DMS53 treated with DMSO at 0.1 percent for 48 hours (cell line): ENCODE measurements around the gene SYT7.

Experiments
- DNase-seq: peaks from one replicate; lab custom pipeline; 2025; ENCODE audit not compliant: unreplicated experiment; lab: John Stamatoyannopoulos, UW

SYT7 gene

GRCh38 chr11:61609000-61609979, 28.4 kb upstream of the SYT7 start:
- no peak for DNase-seq

DNA sequence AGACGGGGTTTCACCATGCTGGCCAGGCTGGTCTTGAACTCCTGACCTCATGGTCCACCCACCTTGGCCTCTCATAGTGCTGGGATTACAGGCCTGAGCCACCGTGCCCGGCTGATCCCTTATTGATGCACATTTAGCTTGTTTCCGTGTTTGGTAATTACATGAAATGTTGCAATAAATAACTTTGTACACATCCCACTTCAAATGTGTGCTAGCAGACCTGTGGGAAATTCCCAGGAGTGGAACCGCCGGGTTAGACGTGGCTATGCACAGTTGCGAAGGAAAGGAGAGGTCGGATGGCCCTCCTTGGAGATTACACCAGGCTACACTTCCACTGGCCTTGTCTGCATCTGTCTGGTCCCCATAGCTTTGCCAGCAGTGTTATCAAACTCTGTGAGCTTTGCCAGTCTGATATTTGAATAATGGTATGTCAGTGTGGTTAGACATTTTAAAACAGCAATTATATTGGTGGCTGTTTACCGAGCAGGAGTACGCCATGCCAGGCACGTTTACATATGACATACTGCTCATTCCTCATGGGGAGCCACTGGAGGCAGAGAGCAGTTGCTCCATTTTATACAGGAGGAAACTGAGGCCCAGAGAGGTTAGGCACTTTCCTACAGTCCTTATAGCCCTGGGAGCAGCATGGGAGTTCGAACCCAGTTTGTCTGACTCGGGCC, 27.2 kb upstream of the SYT7 start:
- no peak for DNase-seq

- no peak for DNase-seq
Measured at GRCh38 chr11:61607426-61607825, 26.6 kb upstream of the SYT7 start.

DNA sequence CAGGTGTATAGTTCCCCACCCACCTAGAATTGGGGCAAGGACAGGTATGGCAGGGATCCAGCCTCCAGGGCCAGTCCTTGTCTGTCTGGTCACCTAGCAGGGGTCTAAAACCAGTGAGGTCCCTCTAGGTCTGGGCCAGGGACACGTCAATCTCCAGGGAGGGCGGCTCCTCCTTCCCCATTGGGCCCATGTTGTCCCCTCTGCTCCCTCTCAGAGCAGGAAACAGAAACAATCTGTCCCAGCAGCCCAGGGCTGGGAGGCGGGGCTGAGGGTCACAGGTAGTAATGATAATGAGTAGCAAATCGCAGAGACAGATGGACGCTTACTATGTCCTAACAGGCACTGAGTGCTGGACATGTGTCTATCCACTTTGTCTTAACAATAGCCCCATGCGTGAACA, 22.8 kb upstream of the SYT7 start:
- no peak for DNase-seq

DNA sequence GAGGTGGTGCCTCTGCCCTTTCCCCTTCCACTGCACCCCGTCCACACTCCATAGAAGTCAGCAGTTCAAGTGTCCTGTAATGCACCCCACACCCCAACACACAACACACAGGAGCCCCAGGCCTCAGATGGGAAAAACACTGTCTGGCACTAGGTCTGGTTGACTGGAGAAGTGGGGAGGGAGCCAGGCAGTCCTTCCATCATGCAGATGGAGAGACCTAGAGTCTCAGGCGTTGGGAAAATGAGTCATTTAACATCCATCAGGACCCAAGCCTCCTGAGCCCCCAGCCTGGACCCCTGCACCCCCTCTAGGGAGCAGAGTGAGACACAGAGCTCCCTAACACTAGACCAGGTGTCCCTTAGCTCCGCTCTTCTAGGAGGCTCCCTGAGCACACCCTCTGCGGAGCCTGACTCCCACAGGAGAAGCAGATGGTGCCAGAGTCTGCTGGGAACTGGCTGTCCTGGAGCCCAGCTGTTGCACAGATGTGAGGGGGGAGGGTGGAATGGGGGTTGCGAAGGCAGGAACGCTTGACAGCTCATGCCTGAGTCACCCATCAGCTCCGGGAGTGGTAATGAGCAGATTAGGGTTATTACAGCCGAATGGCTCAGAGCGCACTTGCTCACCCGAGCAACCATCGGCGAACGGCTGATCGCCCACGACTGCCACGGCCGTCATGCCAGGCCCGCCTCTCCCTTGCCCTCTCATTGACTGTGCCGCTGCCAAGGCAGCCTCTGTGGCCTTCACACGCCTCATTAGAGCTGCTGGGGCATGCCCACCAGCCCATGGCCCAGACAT, 22.1 kb upstream of the SYT7 start:
- DNase-seq = peak; percentile 79

- peak; percentile 95 for DNase-seq
Measured at GRCh38 chr11:61601512-61601911, 20.6 kb upstream of the SYT7 start.

- DNase-seq = no peak
Measured at GRCh38 chr11:61599968-61600710, 19.3 kb upstream of the SYT7 start.

DNA sequence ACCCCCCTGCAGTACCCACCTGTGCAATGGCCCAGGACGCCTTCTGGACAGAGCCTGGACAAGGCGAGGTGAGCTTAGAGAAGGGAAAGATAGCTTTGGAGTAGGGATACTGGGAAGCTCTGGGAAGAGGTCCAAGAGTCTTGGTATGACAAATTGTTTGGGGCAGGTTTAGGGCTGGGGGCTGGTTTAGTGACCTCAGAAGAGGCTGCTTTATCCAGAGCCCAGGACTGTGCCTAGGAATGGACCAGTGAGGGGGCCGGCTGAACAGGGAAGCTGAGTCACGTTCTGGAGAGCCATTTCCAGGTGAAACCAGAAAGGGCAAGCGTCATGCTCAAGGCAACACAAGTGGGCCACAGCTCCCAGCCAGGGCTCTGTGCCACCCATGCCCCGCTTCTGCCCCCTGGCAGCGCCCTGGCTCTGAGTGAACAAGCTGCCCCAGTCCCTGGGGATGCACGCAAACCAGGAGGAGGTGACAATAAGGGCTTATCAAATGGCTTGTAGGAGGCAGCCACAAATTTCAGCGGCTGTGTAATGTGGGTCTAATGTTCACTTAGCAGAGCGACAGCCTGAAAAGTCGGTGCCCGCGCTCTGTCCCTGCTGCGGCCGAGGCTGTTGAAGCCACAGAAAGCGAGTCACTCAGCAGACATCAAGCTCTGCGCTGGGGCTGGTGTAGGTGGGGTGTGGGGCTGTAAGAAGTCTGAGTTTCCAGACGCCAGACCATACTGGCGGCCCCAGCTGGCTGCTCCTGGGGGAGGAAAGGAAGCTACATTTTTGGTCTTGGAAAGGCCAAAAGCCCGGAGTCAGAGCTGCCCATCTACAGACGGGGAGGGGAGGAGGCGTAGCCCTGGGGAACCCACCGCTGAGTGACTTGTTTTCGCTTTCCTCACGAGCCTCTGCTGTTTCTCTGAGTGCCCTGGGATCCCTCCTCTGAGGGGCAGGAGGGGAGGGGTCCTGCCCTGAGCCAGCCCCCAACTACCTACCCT, 18.3 kb upstream of the SYT7 start:
- no peak for DNase-seq

DNA sequence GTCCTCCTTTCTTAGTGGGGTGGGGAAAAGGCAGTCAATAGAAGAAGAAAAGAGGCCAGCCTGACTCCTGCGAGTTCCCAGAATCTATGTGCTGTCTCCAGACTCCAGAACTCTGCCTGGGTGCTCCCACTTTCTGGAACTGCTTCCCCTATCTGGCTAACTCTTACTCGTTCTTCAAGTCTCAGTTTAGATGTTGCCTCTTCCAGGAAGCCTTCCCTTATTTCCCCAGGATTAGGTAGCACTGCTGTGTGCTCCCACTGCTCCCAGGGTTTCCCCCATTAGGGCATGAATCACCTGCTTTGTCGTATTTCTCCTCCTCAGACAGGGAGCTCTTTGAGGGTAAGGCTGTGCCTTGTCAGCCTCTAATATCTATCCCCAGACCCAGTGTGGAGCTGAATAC, 17.5 kb upstream of the SYT7 start:
- no peak for DNase-seq

DNA sequence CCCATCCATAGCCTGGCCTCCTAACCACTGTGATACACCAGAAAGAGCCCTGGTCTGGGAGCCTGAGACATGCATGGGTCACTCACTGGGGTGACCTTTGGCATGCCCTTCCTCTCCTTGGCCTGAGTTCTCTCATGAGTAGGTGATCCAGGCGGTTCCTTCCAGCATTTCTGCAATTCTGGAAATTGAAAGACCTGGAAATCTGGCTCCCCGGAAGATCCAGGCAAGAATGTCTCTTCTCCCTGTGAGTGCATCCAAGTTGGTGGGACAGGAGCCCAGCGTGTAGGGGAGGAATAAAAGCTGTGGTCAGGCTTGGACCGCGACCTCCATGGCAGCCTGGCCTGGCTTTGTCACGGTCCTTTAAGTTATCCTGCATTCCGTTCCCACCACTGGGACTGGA, 16.1 kb upstream of the SYT7 start:
- DNase-seq = no peak

GRCh38 chr11:61596542-61596941, 15.7 kb upstream of the SYT7 start:
- no peak for DNase-seq

DNA sequence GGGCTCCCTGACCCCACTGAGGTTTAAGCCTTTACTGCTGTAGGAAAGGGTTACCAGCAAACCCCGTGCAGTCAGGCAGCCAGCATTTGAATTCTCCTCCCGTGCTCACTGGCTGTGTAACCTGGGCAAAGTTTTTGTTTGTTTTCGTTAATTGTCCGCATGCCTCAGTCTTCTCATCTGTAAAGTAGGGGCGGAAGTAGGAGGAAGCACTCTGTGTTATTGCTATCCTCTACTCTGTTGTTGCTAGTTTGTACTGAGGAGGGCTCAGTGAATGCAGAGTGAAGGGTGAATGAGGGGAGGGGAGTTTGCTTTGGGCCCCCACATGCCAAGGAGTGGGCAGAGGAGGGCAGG, 14.0 kb upstream of the SYT7 start:
- no peak for DNase-seq

- DNase-seq = no peak
Measured at GRCh38 chr11:61593151-61593550, 12.3 kb upstream of the SYT7 start.

DNA sequence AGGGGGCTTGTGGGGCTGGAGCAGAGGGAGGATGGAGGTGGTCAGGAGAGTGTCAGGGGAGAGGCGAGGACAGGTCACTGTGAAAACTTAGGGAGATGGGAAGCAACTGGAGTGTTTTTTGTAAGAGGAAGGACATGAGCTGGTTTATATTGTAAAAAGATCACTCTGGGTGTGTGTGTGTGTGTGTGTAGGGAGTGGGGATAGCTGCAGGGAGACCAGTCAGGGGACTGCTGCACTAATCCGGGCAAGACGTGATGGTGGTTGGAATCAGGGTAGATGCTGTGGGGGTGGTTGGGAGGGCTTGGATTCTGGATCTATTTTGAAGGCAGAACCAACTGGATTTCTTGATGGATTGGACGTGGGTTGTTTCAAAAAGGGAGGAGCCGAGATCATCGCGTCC, 11.3 kb upstream of the SYT7 start:
- no peak for DNase-seq

DNA sequence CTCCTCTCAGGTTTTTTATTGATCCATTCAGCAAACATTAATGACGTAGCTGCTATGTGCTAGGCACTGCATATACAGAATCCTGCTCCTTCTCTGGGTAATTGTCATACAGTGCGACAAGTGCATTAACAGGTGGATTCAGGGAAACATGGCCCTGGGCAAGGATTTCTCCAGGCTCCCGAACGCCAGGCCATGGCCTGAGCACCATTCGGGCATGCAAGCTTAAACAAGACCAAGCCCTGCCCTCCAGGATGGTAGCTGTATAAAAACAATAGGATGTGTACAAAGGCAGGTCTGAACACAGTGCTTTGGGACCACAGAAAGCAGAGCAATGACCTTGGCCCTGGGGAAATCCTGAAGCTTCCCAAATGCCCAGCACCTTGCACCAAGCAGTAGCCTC, 9.1 kb upstream of the SYT7 start:
- no peak for DNase-seq

DNA sequence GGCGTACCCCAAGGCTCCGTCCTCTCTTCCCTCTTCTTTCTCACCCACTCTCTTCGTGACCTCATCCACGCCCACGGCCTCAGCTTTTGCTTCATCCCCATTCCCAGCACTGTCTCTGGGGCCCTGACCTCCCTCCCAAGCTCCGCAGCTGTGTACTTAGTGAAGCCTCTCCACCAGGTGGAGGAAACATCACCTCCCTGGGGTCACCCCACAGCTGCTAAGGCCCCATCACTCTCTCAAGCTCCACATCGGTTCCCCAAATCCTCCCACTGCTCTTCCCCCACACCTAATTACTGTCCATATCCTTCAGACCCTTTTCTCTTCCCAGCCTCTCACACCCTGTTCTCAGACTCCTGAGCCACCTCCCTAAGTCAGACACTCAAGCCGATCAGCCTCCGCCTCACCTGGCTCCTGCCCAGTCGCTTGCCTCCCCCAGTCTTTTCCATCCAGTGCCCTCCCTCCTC, 7.9 kb upstream of the SYT7 start:
- no peak for DNase-seq

DNA sequence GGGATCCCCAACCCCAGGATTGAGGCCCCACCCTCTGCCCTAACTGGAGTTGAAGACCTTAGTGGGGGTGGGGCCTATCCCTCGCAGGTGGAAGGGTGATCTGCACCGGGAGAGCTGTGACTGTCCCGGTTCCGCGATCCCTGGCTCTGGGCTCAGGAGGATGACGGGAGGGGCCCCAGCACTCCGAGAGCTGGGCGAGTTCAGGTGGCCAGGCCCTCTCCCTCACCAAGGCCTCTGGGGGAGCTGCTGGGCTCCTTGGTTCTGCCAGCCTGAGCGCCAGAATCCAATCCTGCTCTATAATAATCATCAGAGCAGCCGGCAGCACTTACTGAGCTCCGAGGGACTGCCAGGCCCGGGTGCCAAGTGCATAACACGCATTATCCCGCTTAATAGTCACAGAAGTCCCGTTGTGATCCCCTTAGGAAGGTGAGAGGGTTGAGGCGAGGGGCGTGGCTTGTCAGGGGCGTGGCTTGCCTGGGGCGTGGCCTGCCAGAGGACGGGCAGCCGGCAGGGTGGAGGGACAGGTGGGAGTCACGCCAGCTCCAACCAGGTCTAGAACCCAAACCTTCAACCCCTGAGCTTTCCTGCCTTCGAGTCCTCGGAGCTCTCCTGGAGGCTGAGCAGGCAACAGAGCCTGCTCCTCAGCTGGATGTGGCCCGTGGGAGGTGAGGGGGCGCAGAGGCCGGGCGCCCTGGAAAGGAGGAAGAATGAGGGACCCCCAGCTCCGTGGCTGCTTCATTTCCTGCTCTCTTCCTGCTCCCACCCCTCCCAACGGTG, 7.3 kb upstream of the SYT7 start:
- DNase-seq = peak; percentile 57

GRCh38 chr11:61587541-61587941, 6.7 kb upstream of the SYT7 start:
- DNase-seq = no peak
